Mammary epithelial cell (primary cell): ENCODE measurements around the gene PCDH17.

Source experiments
- EZH2 ChIP-seq: IDR thresholded peaks from 2 replicates; pipeline ENCODE4 v1.6.1; 2012; ENCODE audit warnings: low read length, inconsistent platforms, borderline replicate concordance
- TF ChIP-seq, protein P1 (sequence below), 2 donors: IDR thresholded peaks in 1 of 2; conservative IDR thresholded peaks in 1 of 2; 2 replicates each; pipeline ENCODE4 v1.5.1; 2011 to 2012; ENCODE audit warnings: inconsistent platforms in 2 of 2, low read length in 2 of 2, mild to moderate bottlenecking in 2 of 2, control low read depth in 1 of 2, low read depth in 1 of 2; ENCODE audit not compliant: insufficient read depth in 1 of 2; ENCODE audit errors: extremely low read depth in 1 of 2

- TF ChIP-seq, protein P1, sequence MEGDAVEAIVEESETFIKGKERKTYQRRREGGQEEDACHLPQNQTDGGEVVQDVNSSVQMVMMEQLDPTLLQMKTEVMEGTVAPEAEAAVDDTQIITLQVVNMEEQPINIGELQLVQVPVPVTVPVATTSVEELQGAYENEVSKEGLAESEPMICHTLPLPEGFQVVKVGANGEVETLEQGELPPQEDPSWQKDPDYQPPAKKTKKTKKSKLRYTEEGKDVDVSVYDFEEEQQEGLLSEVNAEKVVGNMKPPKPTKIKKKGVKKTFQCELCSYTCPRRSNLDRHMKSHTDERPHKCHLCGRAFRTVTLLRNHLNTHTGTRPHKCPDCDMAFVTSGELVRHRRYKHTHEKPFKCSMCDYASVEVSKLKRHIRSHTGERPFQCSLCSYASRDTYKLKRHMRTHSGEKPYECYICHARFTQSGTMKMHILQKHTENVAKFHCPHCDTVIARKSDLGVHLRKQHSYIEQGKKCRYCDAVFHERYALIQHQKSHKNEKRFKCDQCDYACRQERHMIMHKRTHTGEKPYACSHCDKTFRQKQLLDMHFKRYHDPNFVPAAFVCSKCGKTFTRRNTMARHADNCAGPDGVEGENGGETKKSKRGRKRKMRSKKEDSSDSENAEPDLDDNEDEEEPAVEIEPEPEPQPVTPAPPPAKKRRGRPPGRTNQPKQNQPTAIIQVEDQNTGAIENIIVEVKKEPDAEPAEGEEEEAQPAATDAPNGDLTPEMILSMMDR (conservative IDR thresholded peaks at IDR 0.05 in 1 of 2, IDR thresholded peaks at IDR 0.05 in 1 of 2; ENCODE audit: extremely low read depth in 1 of 2, insufficient read depth in 1 of 2, low read depth in 1 of 2, low read length in 2 of 2), result no peak
- no peak for TF ChIP-seq EZH2
These were observed 19.6 kb upstream of the PCDH17 start for GRCh38 chr13:57611969-57612368.
